Mammary epithelial cell (primary cell): ENCODE measurements around the gene FGG.

Experiments used
- CTCF ChIP-seq, 2 donors: IDR thresholded peaks in 1 of 2; conservative IDR thresholded peaks in 1 of 2; 2 replicates each; pipeline ENCODE4 v1.5.1; 2011 to 2012; ENCODE audit warnings: inconsistent platforms in 2 of 2, low read length in 2 of 2, mild to moderate bottlenecking in 2 of 2, control low read depth in 1 of 2, low read depth in 1 of 2; ENCODE audit not compliant: insufficient read depth in 1 of 2; ENCODE audit errors: extremely low read depth in 1 of 2
- EZH2 ChIP-seq: IDR thresholded peaks from 2 replicates; pipeline ENCODE4 v1.6.1; 2012; ENCODE audit warnings: low read length, inconsistent platforms, borderline replicate concordance

DNA sequence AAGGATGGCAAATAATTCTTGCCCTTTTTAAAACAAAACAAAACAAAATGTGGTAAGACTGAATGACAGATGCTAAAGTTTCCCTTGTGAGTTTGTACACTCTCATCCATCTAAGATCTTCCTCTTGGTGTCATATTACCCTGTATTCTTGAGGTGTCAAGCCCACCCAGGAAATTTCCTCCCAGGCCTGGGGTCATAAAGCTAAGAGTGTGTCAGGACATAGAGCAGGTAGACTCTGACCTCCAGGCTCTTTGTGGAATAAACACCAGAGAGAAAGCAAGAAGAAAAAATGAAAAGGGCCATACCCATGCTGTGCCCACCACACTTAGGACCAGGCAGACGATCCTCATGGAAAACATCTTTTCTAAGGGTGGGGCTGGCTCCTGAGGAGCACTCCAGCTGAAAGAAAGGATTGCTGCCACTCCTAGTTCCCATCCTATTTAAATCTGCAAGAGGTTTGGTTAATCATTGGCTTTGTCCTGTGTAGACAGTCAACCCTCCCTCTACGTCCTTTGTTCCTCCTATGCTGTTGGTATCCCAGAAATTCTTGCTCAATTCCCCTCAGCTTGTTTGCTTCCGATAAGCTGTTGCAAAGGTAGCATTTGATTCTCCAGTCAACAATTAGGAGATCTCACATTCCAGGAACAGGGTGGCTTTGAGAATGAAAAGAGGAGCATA, 22.0 kb downstream of the FGG start, which contains the start of gene FGA:
- TF ChIP-seq CTCF (conservative IDR thresholded peaks at IDR 0.05 in 1 of 2, IDR thresholded peaks at IDR 0.05 in 1 of 2; ENCODE audit: extremely low read depth in 1 of 2, insufficient read depth in 1 of 2, low read depth in 1 of 2, low read length in 2 of 2): no peak
- TF ChIP-seq EZH2: no peak
